KOPT-K1 (cell line): ENCODE data around the gene ZNF236.

Source experiments
- H3K27ac ChIP-seq: fragments of 200-600 bp; sonication (generic); 2 replicates; pipeline ENCODE4 v1.5.1; 2016; ENCODE audit warnings: antibody characterized with exemption, mild to moderate bottlenecking, low read depth, low read length; ENCODE audit not compliant: poor library complexity, severe bottlenecking
- H3K36me3 ChIP-seq: fragments of 200-600 bp; sonication (generic); 2 replicates; pipeline ENCODE4 v1.5.1; 2017; ENCODE audit warnings: antibody characterized with exemption, mild to moderate bottlenecking, low read length, moderate library complexity; ENCODE audit not compliant: insufficient read depth
- H3K9me3 ChIP-seq: fragments of 200-600 bp; sonication (generic); 2 replicates; pipeline ENCODE4 v1.5.1; 2017; ENCODE audit warnings: antibody characterized with exemption, low read length, mild to moderate bottlenecking; ENCODE audit not compliant: insufficient read depth, poor library complexity, severe bottlenecking

ZNF236 gene

GRCh38 chr18:76835380-76835779 lies 13.0 kb downstream of the ZNF236 start:
- no peaks in the 10 kb centered on the region for H3K36me3 ChIP-seq
- H3K9me3 ChIP-seq: no peaks in the 10 kb centered on the region
- H3K27ac ChIP-seq: no peak overlapping the region

GRCh38 chr18:76837071-76837470 lies 14.7 kb downstream of the ZNF236 start:
- Histone ChIP-seq H3K9me3 (no peaks in the 10 kb centered on the region), H3K27ac (no peak overlapping the region), H3K36me3 (no peaks in the 10 kb centered on the region)

- no peak overlapping the region for H3K27ac ChIP-seq
- H3K36me3 ChIP-seq: no peaks in the 10 kb centered on the region
Observed at GRCh38 chr18:76838182-76838581, 15.8 kb downstream of the ZNF236 start.

GRCh38 chr18:76839086-76839794 lies 16.9 kb downstream of the ZNF236 start:
- H3K27ac ChIP-seq: no peak overlapping the region
- no peaks in the 10 kb centered on the region for H3K36me3 ChIP-seq
- H3K9me3 ChIP-seq: no peaks in the 10 kb centered on the region

More at GRCh38 chr18:76838182-76838581, 15.8 kb downstream of the ZNF236 start:
- no peaks in the 10 kb centered on the region for H3K9me3 ChIP-seq

GRCh38 chr18:76842837-76843530 lies 20.6 kb downstream of the ZNF236 start:
- no peaks in the 10 kb centered on the region for H3K9me3 ChIP-seq
- no peak overlapping the region for H3K27ac ChIP-seq
- H3K36me3 ChIP-seq: no peaks in the 10 kb centered on the region

GRCh38 chr18:76844144-76844543 lies 21.8 kb downstream of the ZNF236 start:
- H3K36me3 ChIP-seq: no peaks in the 10 kb centered on the region
- no peak overlapping the region for H3K27ac ChIP-seq
- H3K9me3 ChIP-seq: no peaks in the 10 kb centered on the region

- Histone ChIP-seq H3K27ac (no peak overlapping the region), H3K9me3 (no peaks in the 10 kb centered on the region), H3K36me3 (no peaks in the 10 kb centered on the region)
Observed at GRCh38 chr18:76844742-76845477, 22.6 kb downstream of the ZNF236 start.

- Histone ChIP-seq H3K9me3 (no peaks in the 10 kb centered on the region), H3K36me3 (no peaks in the 10 kb centered on the region), H3K27ac (no peak overlapping the region)
Observed at GRCh38 chr18:76846217-76846616, 23.9 kb downstream of the ZNF236 start.

GRCh38 chr18:76847916-76848315 lies 25.6 kb downstream of the ZNF236 start:
- H3K9me3 ChIP-seq: no peaks in the 10 kb centered on the region
- no peak overlapping the region for H3K27ac ChIP-seq
- peaks cover 15% of the 10 kb centered on the region for H3K36me3 ChIP-seq

GRCh38 chr18:76850112-76850511 lies 27.8 kb downstream of the ZNF236 start:
- Histone ChIP-seq H3K36me3 (peaks cover 18% of the 10 kb centered on the region), H3K27ac (no peak overlapping the region), H3K9me3 (no peaks in the 10 kb centered on the region)

GRCh38 chr18:76855594-76855993 lies 33.2 kb downstream of the ZNF236 start:
- H3K36me3 ChIP-seq: peaks cover 46% of the 10 kb centered on the region
- H3K27ac ChIP-seq: no peak overlapping the region

GRCh38 chr18:76857476-76857875 lies 35.1 kb downstream of the ZNF236 start:
- no peak overlapping the region for H3K27ac ChIP-seq
- peaks cover 54% of the 10 kb centered on the region for H3K36me3 ChIP-seq
- H3K9me3 ChIP-seq: no peaks in the 10 kb centered on the region

More at GRCh38 chr18:76855594-76855993, 33.2 kb downstream of the ZNF236 start:
- H3K9me3 ChIP-seq: no peaks in the 10 kb centered on the region

- H3K9me3 ChIP-seq: no peaks in the 10 kb centered on the region
- no peak overlapping the region for H3K27ac ChIP-seq
- H3K36me3 ChIP-seq: peaks cover 69% of the 10 kb centered on the region
Observed at GRCh38 chr18:76859474-76860339, 37.4 kb downstream of the ZNF236 start.

GRCh38 chr18:76860411-76860810 lies 38.1 kb downstream of the ZNF236 start:
- peaks cover 70% of the 10 kb centered on the region for H3K36me3 ChIP-seq
- no peak overlapping the region for H3K27ac ChIP-seq
- no peaks in the 10 kb centered on the region for H3K9me3 ChIP-seq
